Activated CD4-positive, alpha-beta T cell treated with anti-CD3 and anti-CD28 coated beads, Interleukin-2, amount 10 ng/mL, durations not matched to agents 7 days and 5 days (primary cell): ENCODE measurements around the gene IGF1R. TPM values are rescaled to one million over a fixed set of nuclear protein-coding genes. Genes with fewer than 3 reads are reported as not detected.

Source experiments
- CTCF ChIA-PET: fragments of 350-600 bp; sonication (Branson Sonifier 250); formaldehyde crosslinking; loops from one replicate; lab custom pipeline; 2021; ENCODE audit warnings: antibody characterized with exemption; lab: Charles Lee
- POLR2A ChIA-PET: fragments of 350-600 bp; sonication (Branson Sonifier 250); formaldehyde crosslinking; loops from one replicate; lab custom pipeline; 2021; ENCODE audit warnings: antibody characterized with exemption; lab: Charles Lee
- DNase-seq: peaks from one replicate; pipeline ENCODE4 v3.0.0-alpha.2; 2020
- H3K27ac Mint-ChIP-seq: one replicate; pipeline ENCODE4 v1.8.0; 2021; ENCODE audit warnings: mild to moderate bottlenecking, moderate library complexity, mixed read lengths
- H3K27me3 Mint-ChIP-seq: one replicate; pipeline ENCODE4 v1.8.0; 2021; ENCODE audit warnings: mixed read lengths
- H3K36me3 Mint-ChIP-seq: one replicate; pipeline ENCODE4 v1.8.0; 2021; ENCODE audit warnings: low read depth, mixed read lengths
- H3K4me1 Mint-ChIP-seq: one replicate; pipeline ENCODE4 v1.8.0; 2021; ENCODE audit warnings: mixed read lengths
- H3K4me3 Mint-ChIP-seq: one replicate; pipeline ENCODE4 v1.8.0; 2021; ENCODE audit warnings: mild to moderate bottlenecking, moderate library complexity, mixed read lengths
- H3K9me3 Mint-ChIP-seq: one replicate; pipeline ENCODE4 v1.8.0; 2021; ENCODE audit warnings: mixed read lengths
- total RNA-seq, 2 experiments: library from RNA; stranded (reverse); gene quantifications; one replicate each; pipeline ENCODE4 v1.2.3, GENCODE V29; 2021

The IGF1R gene
- total RNA-seq, 2 experiments from 2014 or later, result 18.8 to 24.8 TPM

GRCh38 chr15:98854496-98854895, 206.2 kb downstream of the IGF1R start:
- no peak for DNase-seq
- H3K27me3 Mint-ChIP-seq, result no peaks in the 10 kb centered on the region
- H3K9me3 Mint-ChIP-seq, result no peaks in the 10 kb centered on the region
- H3K27ac Mint-ChIP-seq, result peak overlapping the region; percentile 7
- CTCF ChIA-PET, result interaction anchor here (1.3 kb wide), 1 partner anchor 10 kb away, joined by 3 read pairs; no protein-coding TSS in a partner anchor
- H3K4me3 Mint-ChIP-seq, result no peak overlapping the region
- POLR2A ChIA-PET, result no interaction called here
- H3K36me3 Mint-ChIP-seq, result no peaks in the 10 kb centered on the region
- H3K4me1 Mint-ChIP-seq, result peaks cover 66% of the 10 kb centered on the region

DNA sequence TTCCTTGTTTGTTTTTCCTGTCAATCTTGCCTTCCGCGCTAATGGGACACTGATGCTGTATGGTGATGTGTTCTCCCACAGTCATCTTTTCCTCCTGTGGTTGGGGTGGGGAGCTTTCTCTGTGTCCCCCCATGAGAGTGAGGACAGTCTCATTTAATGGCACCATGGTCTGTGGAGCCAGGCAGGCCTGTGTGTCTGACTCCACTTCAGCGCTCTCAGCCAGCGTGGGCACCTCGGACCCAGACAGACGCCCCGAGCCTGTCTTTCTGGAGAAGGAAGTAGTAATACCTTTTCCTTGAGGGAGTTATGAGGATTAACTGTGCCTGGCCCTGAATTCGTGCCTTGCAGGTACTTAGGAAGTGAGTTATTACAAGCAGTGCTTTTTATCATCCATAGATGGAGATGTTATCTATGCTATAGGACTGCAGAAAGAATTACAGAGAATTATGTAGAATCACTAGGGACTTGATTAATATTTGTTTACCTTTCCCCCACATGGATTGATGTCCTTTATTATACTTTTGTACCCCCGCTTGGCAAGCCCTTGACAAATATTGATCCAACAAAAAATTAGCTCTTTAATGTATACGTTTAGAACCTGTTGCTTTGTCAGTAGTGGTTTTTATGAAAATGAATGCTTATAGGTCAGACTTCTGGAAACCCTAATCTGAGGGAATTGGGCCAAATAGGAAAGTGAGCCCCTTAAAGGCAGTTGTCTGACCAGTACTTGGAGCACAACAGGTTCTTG, 206.9 kb downstream of the IGF1R start:
- H3K4me3 Mint-ChIP-seq, result no peak overlapping the region
- ChIA-PET CTCF (interaction anchor here (0.5 to 1.3 kb wide), 3 partner anchors 11 to 208 kb away, joined by 3 read pairs; no protein-coding TSS in a partner anchor), POLR2A (no interaction called here)
- no peaks in the 10 kb centered on the region for H3K9me3 Mint-ChIP-seq
- H3K27me3 Mint-ChIP-seq, result no peaks in the 10 kb centered on the region
- H3K36me3 Mint-ChIP-seq, result no peaks in the 10 kb centered on the region
- peaks cover 69% of the 10 kb centered on the region for H3K4me1 Mint-ChIP-seq
- no peak for DNase-seq
- no peak overlapping the region for H3K27ac Mint-ChIP-seq

GRCh38 chr15:98855815-98856531, 207.6 kb downstream of the IGF1R start:
- H3K36me3 Mint-ChIP-seq, result no peaks in the 10 kb centered on the region
- H3K4me3 Mint-ChIP-seq, result no peak overlapping the region
- no peak overlapping the region for H3K27ac Mint-ChIP-seq
- CTCF ChIA-PET, result interaction anchor here (0.5 to 1.3 kb wide), 5 partner anchors 11 to 209 kb away, joined by 3 to 7 read pairs (median 3); no protein-coding TSS in a partner anchor
- DNase-seq, result no peak
- no peaks in the 10 kb centered on the region for H3K9me3 Mint-ChIP-seq
- POLR2A ChIA-PET, result no interaction called here
- H3K4me1 Mint-ChIP-seq, result peaks cover 69% of the 10 kb centered on the region
- no peaks in the 10 kb centered on the region for H3K27me3 Mint-ChIP-seq

DNA sequence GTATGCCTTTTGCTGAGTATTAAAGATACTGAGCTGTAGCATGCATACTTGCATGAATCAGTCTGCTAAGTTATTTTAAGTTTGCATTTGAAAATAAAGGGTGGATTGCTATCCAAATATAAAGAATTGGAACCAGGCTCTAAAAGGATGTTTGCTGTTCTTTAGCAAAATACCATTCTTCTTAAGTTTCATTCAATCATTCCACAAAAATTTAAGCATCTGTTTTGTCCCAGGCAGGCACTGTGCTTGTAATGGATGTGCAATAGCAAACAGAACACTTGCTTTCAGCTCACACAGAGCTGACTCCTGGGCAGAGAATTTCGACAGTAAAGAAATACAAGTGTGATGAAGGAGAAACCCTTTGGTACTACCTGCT, 208.2 kb downstream of the IGF1R start:
- no peak for DNase-seq
- CTCF ChIA-PET, result interaction anchor here (0.7 to 1.0 kb wide), 2 partner anchors 13 to 25 kb away, joined by 3 to 7 read pairs; no protein-coding TSS in a partner anchor
- H3K27me3 Mint-ChIP-seq, result no peaks in the 10 kb centered on the region
- H3K27ac Mint-ChIP-seq, result no peak overlapping the region
- no peak overlapping the region for H3K4me3 Mint-ChIP-seq
- no peaks in the 10 kb centered on the region for H3K9me3 Mint-ChIP-seq
- H3K36me3 Mint-ChIP-seq, result no peaks in the 10 kb centered on the region
- POLR2A ChIA-PET, result no interaction called here
- peaks cover 69% of the 10 kb centered on the region for H3K4me1 Mint-ChIP-seq

- ChIA-PET POLR2A (no interaction called here), CTCF (interaction anchor here (1.0 kb wide), 1 partner anchor 22 kb away, joined by 3 read pairs; no protein-coding TSS in a partner anchor)
- Mint-ChIP-seq H3K4me1 (peaks cover 61% of the 10 kb centered on the region), H3K27me3 (no peaks in the 10 kb centered on the region), H3K9me3 (no peaks in the 10 kb centered on the region), H3K27ac (peak overlapping the region; percentile 61), H3K4me3 (peak overlapping the region; percentile 31), H3K36me3 (no peaks in the 10 kb centered on the region)
- DNase-seq, result no peak
Observed at GRCh38 chr15:98858610-98859023, 210.3 kb downstream of the IGF1R start.

DNA sequence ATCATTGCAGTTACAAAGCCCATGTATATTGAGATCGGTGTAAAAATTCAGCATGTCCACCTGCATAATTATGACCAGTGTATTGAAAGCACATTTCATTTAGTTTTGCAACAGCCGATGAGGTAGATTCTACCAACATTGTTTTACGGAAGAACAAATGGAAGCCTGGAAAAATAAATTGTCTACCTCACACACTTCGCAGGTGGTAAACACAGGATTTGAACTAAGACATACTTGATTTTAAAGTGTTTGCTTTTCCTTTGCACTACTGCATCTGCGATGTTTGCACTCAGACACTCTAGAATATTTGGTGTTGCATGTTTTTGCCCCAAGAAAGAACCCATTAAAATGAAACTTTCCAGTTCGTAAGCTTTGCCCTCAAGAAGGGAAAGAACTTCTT, 210.8 kb downstream of the IGF1R start:
- Mint-ChIP-seq H3K4me1 (peaks cover 56% of the 10 kb centered on the region), H3K27ac (no peak overlapping the region), H3K36me3 (no peaks in the 10 kb centered on the region), H3K9me3 (no peaks in the 10 kb centered on the region), H3K27me3 (no peaks in the 10 kb centered on the region), H3K4me3 (no peak overlapping the region)
- ChIA-PET CTCF (interaction anchor here (1.0 kb wide), 1 partner anchor 21 kb away, joined by 3 read pairs; no protein-coding TSS in a partner anchor), POLR2A (no interaction called here)
- no peak for DNase-seq

GRCh38 chr15:98860281-98861041, 212.1 kb downstream of the IGF1R start:
- Mint-ChIP-seq H3K9me3 (no peaks in the 10 kb centered on the region), H3K4me1 (peaks cover 55% of the 10 kb centered on the region), H3K27ac (peak overlapping the region; percentile 82), H3K36me3 (no peaks in the 10 kb centered on the region), H3K4me3 (no peak overlapping the region), H3K27me3 (no peaks in the 10 kb centered on the region)
- DNase-seq, result no peak
- POLR2A ChIA-PET, result no interaction called here
- CTCF ChIA-PET, result no interaction called here

- H3K4me3 Mint-ChIP-seq, result no peak overlapping the region
- H3K27me3 Mint-ChIP-seq, result no peaks in the 10 kb centered on the region
- DNase-seq, result no peak
- H3K36me3 Mint-ChIP-seq, result no peaks in the 10 kb centered on the region
- CTCF ChIA-PET, result interaction anchor here (1.7 kb wide), 1 partner anchor 10 kb away, joined by 5 read pairs; no protein-coding TSS in a partner anchor
- peaks cover 55% of the 10 kb centered on the region for H3K4me1 Mint-ChIP-seq
- no peaks in the 10 kb centered on the region for H3K9me3 Mint-ChIP-seq
- peak overlapping the region; percentile 82 for H3K27ac Mint-ChIP-seq
- POLR2A ChIA-PET, result no interaction called here
Observed at GRCh38 chr15:98861188-98861587, 212.8 kb downstream of the IGF1R start.

GRCh38 chr15:98863983-98864382, 215.6 kb downstream of the IGF1R start:
- H3K27ac Mint-ChIP-seq, result no peak overlapping the region
- no peaks in the 10 kb centered on the region for H3K9me3 Mint-ChIP-seq
- no peak overlapping the region for H3K4me3 Mint-ChIP-seq
- CTCF ChIA-PET, result interaction anchor here (1.1 kb wide), 1 partner anchor 18 kb away, joined by 3 read pairs; no protein-coding TSS in a partner anchor
- no peaks in the 10 kb centered on the region for H3K27me3 Mint-ChIP-seq
- peaks cover 47% of the 10 kb centered on the region for H3K4me1 Mint-ChIP-seq
- POLR2A ChIA-PET, result no interaction called here
- no peak for DNase-seq
- H3K36me3 Mint-ChIP-seq, result no peaks in the 10 kb centered on the region

GRCh38 chr15:98865397-98866339, 217.3 kb downstream of the IGF1R start:
- peak overlapping the region; percentile 77 for H3K4me3 Mint-ChIP-seq
- POLR2A ChIA-PET, result no interaction called here
- H3K36me3 Mint-ChIP-seq, result no peaks in the 10 kb centered on the region
- peak overlapping the region; percentile 95 for H3K27ac Mint-ChIP-seq
- CTCF ChIA-PET, result no interaction called here
- H3K9me3 Mint-ChIP-seq, result no peaks in the 10 kb centered on the region
- H3K4me1 Mint-ChIP-seq, result peaks cover 33% of the 10 kb centered on the region
- H3K27me3 Mint-ChIP-seq, result no peaks in the 10 kb centered on the region
- DNase-seq, result peak; percentile 82

DNA sequence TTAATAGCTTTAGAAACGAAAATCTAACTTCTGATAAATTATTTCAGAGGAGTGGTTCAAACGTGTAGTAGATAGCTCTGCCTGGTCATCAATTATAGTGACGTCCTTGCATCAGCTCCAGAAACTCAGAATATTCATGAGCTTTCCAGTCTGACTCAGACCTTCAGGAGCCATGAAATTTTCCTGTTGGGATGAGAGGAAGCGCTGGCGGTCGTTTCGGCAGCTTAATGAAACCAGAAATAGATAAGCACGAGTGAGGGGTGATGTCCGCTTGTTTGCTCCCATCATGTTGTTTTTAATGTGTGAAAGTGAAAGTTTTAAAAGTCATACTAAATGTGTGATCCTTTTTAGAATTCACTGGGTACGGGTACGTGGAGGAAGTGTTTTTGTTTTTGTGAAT, 218.2 kb downstream of the IGF1R start:
- peaks cover 2% of the 10 kb centered on the region for H3K36me3 Mint-ChIP-seq
- H3K4me3 Mint-ChIP-seq, result peak overlapping the region; percentile 77
- H3K4me1 Mint-ChIP-seq, result peaks cover 24% of the 10 kb centered on the region
- H3K27ac Mint-ChIP-seq, result peak overlapping the region; percentile 95
- DNase-seq, result no peak
- ChIA-PET CTCF (interaction anchor here (0.9 kb wide), 1 partner anchor 58 kb away, joined by 7 read pairs; no protein-coding TSS in a partner anchor), POLR2A (interaction anchor here (0.5 kb wide), 1 partner anchor 64 kb away, joined by 3 read pairs; no protein-coding TSS in a partner anchor)
- no peaks in the 10 kb centered on the region for H3K9me3 Mint-ChIP-seq
- no peaks in the 10 kb centered on the region for H3K27me3 Mint-ChIP-seq
